ENCODE measurements around the gene TOM1L2. TPM values are rescaled to one million over a fixed set of nuclear protein-coding genes. Genes with fewer than 3 reads are reported as not detected.

Gene TOM1L2
- total and polyA plus RNA-seq, 2 donors (not counting 1 experiment from before 2014, with no cell fraction given): 33.9 to 35.9 TPM

DNA sequence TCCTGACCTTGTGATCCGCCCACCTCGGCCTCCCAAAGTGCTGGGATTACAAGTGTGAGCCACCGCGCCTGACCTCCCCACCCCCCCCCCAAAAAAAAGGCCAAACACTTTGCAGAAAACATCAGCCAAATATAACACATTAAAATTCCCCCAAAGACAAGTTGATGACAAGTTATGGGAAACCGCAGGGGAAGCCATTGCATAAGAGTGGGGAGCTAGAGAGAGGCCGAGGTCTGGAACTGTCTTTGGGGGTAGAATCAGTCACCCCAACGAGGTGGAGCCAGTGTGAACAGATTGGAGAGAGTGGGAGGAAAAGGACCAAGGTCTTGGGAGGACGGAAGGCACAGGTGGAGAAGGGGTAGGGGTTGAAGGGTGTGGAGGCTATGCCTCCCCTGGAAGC lies 3.2 kb upstream of the TOM1L2 start:
- Histone ChIP-seq H3K4me2 (ENCODE audit: extremely low read depth, insufficient read depth, low read length) (no peak overlapping the region), H3K9ac (ENCODE audit: insufficient read depth, low read length) (no peak overlapping the region), H2AFZ (ENCODE audit: low read length) (no peak overlapping the region), H3K27me3 (ENCODE audit: control insufficient read depth, insufficient read depth, low read length) (no peaks in the 10 kb centered on the region), H3K4me1 (ENCODE audit: control insufficient read depth, extremely low read depth, insufficient read depth, low read length) (peaks cover 4% of the 10 kb centered on the region), H3K4me3 (replicated peaks in 1 of 4; ENCODE audit: control extremely low read depth in 1 of 4, insufficient read depth in 1 of 4, low read depth in 3 of 4, low read length in 4 of 4) (no peak overlapping the region), H3K79me2 (ENCODE audit: control insufficient read depth, insufficient read depth, low read length) (peaks cover 15% of the 10 kb centered on the region), H3K9me3 (ENCODE audit: control insufficient read depth, insufficient read depth, low read depth, low read length) (no peaks in the 10 kb centered on the region), H4K20me1 (ENCODE audit: control insufficient read depth, extremely low read depth, insufficient read depth, low read length) (no peaks in the 10 kb centered on the region), H3K27ac (ENCODE audit: insufficient read depth, low read length) (no peak overlapping the region), H3K36me3 (ENCODE audit: control insufficient read depth, insufficient read depth, low read length) (no peaks in the 10 kb centered on the region)
- TF ChIP-seq CTCF (conservative IDR thresholded peaks at IDR 0.05 in 1 of 2, IDR thresholded peaks at IDR 0.05 in 1 of 2; ENCODE audit: low read depth in 1 of 2, low read length in 2 of 2) (no peak), EZH2 (IDR thresholded peaks at IDR 0.05; ENCODE audit: low read length, missing control alignments) (no peak)
- DNase-seq (ENCODE audit: low read depth in 2 of 2): no peak

DNA sequence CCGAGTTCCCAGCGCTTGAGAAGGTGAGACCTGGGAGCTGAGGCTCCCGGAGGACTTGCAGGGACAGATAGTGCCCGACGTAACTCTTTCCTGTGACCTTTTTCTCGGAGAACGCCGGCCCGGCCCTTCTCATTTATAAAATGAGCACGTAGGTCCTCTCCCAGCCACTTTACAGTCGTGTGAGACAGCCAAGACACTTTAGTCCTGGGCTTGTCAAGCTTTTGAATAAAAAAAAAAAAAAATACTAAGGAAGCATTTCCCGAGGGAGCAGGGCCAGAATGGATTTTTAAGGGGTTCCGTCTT lies 703 bp upstream of the TOM1L2 start:
- Histone ChIP-seq H4K20me1 (ENCODE audit: control insufficient read depth, extremely low read depth, insufficient read depth, low read length) (no peaks in the 10 kb centered on the region), H3K4me3 (replicated peaks in 1 of 4; ENCODE audit: control extremely low read depth in 1 of 4, insufficient read depth in 1 of 4, low read depth in 3 of 4, low read length in 4 of 4) (peak overlapping the region; percentile 44 to 73 (median 63)), H3K27me3 (ENCODE audit: control insufficient read depth, insufficient read depth, low read length) (no peaks in the 10 kb centered on the region), H3K79me2 (ENCODE audit: control insufficient read depth, insufficient read depth, low read length) (peaks cover 32% of the 10 kb centered on the region), H2AFZ (ENCODE audit: low read length) (peak overlapping the region; percentile 75), H3K4me1 (ENCODE audit: control insufficient read depth, extremely low read depth, insufficient read depth, low read length) (peaks cover 4% of the 10 kb centered on the region), H3K9me3 (ENCODE audit: control insufficient read depth, insufficient read depth, low read depth, low read length) (no peaks in the 10 kb centered on the region), H3K4me2 (ENCODE audit: extremely low read depth, insufficient read depth, low read length) (peak overlapping the region; percentile 86), H3K9ac (ENCODE audit: insufficient read depth, low read length) (no peak overlapping the region), H3K36me3 (ENCODE audit: control insufficient read depth, insufficient read depth, low read length) (no peaks in the 10 kb centered on the region), H3K27ac (ENCODE audit: insufficient read depth, low read length) (peak overlapping the region; percentile 49)
- DNase-seq (ENCODE audit: low read depth in 2 of 2): no peak
- TF ChIP-seq CTCF (conservative IDR thresholded peaks at IDR 0.05 in 1 of 2, IDR thresholded peaks at IDR 0.05 in 1 of 2; ENCODE audit: low read depth in 1 of 2, low read length in 2 of 2): no peak
- TF ChIP-seq EZH2 (IDR thresholded peaks at IDR 0.05; ENCODE audit: low read length, missing control alignments): no peak

DNA sequence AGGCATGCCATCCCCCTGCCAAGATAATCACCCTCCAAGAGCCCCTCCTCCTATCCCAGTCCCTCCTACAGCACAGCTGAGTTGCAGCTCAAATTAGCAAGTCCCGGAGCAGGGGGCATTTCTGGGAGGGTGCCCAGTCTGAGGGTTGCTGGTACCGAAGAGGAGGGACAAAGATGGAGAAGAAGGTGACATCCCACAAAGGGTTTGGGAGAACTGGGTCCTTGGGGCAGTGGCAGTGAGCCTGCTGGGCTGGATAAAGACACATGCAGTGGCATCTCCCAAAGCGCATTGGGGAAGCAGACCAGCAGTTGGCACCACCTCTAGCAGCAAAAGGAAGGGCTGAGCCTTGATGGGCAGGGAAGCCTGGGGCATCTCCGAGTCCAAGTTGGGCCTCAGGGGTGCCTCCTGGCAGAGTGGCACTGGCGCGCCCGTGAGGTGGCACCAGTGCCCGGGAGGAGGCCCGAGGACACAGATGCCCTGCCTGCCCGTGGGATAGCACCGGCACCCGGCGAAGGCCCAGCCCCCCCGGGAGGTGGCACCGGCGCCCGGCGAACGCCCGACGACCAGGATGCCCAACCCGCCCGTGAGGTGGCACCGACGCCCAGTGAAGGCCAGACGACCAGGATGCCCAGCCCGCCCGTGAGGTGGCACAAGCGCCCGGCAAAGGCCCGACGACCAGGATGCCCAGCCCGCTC lies 622 bp downstream of the TOM1L2 start:
- DNase-seq (ENCODE audit: low read depth in 2 of 2): peak in 1 of 2 donors; percentile 47
- Histone ChIP-seq H3K9me3 (ENCODE audit: control insufficient read depth, insufficient read depth, low read depth, low read length) (no peaks in the 10 kb centered on the region), H3K79me2 (ENCODE audit: control insufficient read depth, insufficient read depth, low read length) (peaks cover 37% of the 10 kb centered on the region), H3K4me1 (ENCODE audit: control insufficient read depth, extremely low read depth, insufficient read depth, low read length) (peaks cover 4% of the 10 kb centered on the region), H3K36me3 (ENCODE audit: control insufficient read depth, insufficient read depth, low read length) (no peaks in the 10 kb centered on the region), H3K27me3 (ENCODE audit: control insufficient read depth, insufficient read depth, low read length) (no peaks in the 10 kb centered on the region), H4K20me1 (ENCODE audit: control insufficient read depth, extremely low read depth, insufficient read depth, low read length) (no peaks in the 10 kb centered on the region), H3K27ac (ENCODE audit: insufficient read depth, low read length) (peak overlapping the region; percentile 79), H3K9ac (ENCODE audit: insufficient read depth, low read length) (peak overlapping the region; percentile 89), H3K4me3 (replicated peaks in 1 of 4; ENCODE audit: control extremely low read depth in 1 of 4, insufficient read depth in 1 of 4, low read depth in 3 of 4, low read length in 4 of 4) (peak overlapping the region; percentile 64 to 89 (median 86)), H2AFZ (ENCODE audit: low read length) (no peak overlapping the region), H3K4me2 (ENCODE audit: extremely low read depth, insufficient read depth, low read length) (peak overlapping the region; percentile 97)
- TF ChIP-seq CTCF (conservative IDR thresholded peaks at IDR 0.05 in 1 of 2, IDR thresholded peaks at IDR 0.05 in 1 of 2; ENCODE audit: low read depth in 1 of 2, low read length in 2 of 2) (no peak), EZH2 (IDR thresholded peaks at IDR 0.05; ENCODE audit: low read length, missing control alignments) (no peak)

Measured in fibroblast of lung (primary cell).